Measurements from ENCODE around the gene CEBPE.

Gene CEBPE

DNA sequence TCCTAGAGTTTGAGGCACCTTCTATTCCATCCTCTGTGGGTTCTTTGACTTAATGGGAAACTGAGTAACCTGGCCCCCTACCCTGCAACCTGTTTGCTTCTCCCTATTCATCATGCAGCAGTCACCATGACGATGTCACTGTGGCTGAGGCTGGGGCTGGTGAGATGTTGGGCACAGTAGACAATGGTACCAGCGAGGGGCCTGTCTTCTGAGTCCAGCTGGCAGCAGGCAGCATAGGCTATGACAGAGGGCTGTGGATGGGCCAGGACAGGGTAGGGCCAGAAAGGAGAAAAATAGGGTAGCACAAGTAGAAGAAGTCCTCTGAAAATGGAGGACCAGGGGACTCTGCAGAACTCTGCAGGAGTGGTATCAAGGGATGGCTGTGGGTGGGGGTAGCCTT is 16.3 kb downstream of the CEBPE start:
- DNase-seq, result no peak
- Histone ChIP-seq H3K36me3 (peaks cover 11% of the 10 kb centered on the region), H3K4me3 (ENCODE audit: low read depth, low read length) (no peak overlapping the region), H3K9me3 (ENCODE audit: severe bottlenecking) (no peaks in the 10 kb centered on the region), H3K27me3 (ENCODE audit: insufficient read depth, low read depth, severe bottlenecking) (no peaks in the 10 kb centered on the region), H3K27ac (no peak overlapping the region)
- TF ChIP-seq, protein P1, sequence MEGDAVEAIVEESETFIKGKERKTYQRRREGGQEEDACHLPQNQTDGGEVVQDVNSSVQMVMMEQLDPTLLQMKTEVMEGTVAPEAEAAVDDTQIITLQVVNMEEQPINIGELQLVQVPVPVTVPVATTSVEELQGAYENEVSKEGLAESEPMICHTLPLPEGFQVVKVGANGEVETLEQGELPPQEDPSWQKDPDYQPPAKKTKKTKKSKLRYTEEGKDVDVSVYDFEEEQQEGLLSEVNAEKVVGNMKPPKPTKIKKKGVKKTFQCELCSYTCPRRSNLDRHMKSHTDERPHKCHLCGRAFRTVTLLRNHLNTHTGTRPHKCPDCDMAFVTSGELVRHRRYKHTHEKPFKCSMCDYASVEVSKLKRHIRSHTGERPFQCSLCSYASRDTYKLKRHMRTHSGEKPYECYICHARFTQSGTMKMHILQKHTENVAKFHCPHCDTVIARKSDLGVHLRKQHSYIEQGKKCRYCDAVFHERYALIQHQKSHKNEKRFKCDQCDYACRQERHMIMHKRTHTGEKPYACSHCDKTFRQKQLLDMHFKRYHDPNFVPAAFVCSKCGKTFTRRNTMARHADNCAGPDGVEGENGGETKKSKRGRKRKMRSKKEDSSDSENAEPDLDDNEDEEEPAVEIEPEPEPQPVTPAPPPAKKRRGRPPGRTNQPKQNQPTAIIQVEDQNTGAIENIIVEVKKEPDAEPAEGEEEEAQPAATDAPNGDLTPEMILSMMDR (IDR thresholded peaks at IDR 0.05; ENCODE audit: low read depth, low read length), result no peak

DNA sequence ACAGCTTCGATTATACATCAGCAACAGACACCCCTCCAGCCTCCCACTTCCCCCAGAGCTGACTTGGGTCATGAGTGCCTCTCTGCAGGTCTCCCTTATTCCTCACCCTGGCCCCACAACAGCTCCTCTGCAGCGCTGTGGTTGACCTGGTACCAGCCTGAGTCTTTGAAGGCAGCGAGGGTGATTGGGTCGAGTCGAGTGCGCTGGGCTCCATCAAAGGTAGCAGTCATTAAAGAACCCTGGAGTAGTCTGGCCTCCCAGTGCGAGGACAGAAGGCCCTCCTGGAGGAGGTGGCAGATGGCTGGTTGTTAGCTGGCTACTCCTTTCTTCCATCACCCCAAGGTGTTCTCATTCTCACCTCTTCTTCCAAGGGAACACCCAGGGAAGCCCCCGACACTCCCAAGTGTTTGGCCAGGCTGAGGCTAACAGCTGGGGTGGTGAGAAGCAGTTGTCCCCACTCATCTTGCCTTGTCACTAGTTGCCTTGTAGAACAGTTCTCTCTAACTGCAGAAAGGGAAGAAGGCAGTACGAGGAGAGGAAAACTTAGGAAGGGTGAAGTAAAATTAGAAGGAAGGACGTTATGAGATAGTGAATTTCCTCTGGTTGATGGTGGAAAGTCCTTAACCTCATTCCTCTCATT is 16.9 kb downstream of the CEBPE start:
- TF ChIP-seq, protein P1 (IDR thresholded peaks at IDR 0.05; ENCODE audit: low read depth, low read length), result no peak
- no peak for DNase-seq
- no peaks in the 10 kb centered on the region for H3K27me3 ChIP-seq (ENCODE audit: insufficient read depth, low read depth, severe bottlenecking)
- no peak overlapping the region for H3K4me3 ChIP-seq (ENCODE audit: low read depth, low read length)
- no peaks in the 10 kb centered on the region for H3K9me3 ChIP-seq (ENCODE audit: severe bottlenecking)
- H3K36me3 ChIP-seq, result peaks cover 17% of the 10 kb centered on the region
- 0 out of 2 replicates have a peak overlapping the region, but pooled peaks have one; percentile 47 for H3K27ac ChIP-seq

DNA sequence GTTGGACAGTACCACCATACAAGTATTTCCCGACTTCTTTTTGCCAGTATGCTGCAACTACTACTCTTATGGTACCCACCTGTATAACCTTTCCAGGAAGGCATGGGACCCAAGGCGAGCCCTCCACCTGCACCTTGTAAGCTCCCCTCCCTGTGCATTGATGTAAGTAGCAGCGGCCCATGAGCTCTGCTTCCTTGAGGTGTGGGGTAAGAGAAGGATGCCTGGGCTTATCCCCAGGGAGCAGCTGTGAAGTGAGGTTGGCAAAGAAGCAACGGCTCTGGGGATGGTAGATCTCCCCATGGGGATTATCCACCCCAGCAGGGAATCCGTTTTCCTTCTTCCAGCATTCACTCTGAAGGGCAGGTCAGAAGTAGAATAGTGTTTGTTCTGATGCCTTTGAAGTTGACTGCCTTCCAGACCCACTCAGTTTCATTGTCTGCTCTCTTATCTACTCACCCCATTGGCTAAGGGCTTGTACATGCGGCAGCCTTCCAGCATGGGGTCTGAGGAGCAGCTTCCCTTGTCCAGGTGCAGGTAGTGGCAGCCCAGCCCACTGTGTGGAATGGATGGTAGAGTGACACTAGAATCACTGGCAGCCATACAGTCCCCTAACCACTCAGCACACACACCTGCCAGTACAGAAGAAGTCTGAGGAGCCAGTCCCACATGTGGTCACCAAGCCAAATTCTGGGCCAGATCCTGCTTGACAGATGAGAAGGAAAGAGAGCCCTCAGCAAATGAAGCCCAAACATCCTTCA is 17.7 kb downstream of the CEBPE start:
- TF ChIP-seq, protein P1 (IDR thresholded peaks at IDR 0.05; ENCODE audit: low read depth, low read length), result no peak

DNA sequence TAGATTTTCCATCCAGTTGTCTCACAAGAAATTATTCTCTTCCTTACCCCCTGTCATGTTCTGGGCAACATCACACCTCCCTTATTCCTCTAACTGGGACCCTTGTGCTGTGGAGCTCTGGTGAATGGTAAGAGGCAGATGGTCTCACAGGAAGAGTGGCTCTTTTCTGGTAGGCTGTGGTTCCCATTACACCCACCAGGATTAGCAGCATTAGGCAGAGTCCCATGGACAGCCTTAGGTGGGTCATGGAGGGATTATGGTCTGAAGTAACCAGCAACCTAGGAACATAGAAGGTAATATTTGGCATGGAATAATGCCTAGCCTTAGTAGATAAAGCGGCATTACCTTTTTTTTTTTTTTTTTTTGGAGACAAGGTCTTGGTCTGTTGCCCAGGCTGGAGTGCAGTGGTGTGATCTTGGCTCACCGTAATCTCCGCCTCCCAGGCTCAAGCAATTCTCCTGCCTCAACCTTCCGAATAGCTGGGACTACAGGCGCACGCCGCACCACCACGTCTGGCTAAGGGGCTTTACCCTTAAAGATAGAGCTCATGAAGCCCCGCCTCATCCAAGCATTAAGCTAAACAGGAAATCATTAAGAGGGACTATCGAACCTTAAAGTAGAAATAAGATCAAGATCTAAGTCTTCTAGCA is 19.7 kb downstream of the CEBPE start:
- peak; percentile 57 for DNase-seq
- Histone ChIP-seq H3K27me3 (ENCODE audit: insufficient read depth, low read depth, severe bottlenecking) (no peaks in the 10 kb centered on the region), H3K4me3 (ENCODE audit: low read depth, low read length) (no peak overlapping the region), H3K36me3 (peaks cover 23% of the 10 kb centered on the region), H3K27ac (peak overlapping the region; percentile 17), H3K9me3 (ENCODE audit: severe bottlenecking) (no peaks in the 10 kb centered on the region)
- TF ChIP-seq, protein P1 (IDR thresholded peaks at IDR 0.05; ENCODE audit: low read depth, low read length), result no peak

More for the DNA sequence above, 17.7 kb downstream of the CEBPE start:
- Histone ChIP-seq H3K27ac (peak overlapping the region; percentile 47; the same call in 1 of the 2 replicates), H3K4me3 (ENCODE audit: low read depth, low read length) (no peak overlapping the region), H3K9me3 (ENCODE audit: severe bottlenecking) (no peaks in the 10 kb centered on the region), H3K36me3 (peaks cover 19% of the 10 kb centered on the region), H3K27me3 (ENCODE audit: insufficient read depth, low read depth, severe bottlenecking) (no peaks in the 10 kb centered on the region)
- DNase-seq, result peak; percentile 83

DNA sequence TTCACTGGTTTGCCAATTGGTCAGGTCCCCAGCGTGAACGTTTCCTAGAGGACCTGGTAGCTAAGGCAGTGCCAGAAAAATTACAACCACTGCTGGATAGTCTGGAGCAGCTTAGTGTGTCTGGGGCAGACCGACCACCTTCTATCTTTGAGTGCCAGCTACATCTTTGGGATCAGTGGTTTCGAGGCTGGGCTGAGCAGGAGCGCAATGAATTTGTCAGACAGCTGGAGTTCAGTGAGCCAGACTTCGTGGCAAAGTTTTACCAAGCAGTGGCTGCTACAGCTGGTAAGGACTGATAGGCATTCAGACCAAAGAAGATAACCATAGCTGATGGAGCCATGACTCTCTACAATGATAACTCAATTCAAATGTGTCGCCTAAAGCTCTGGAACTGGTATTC is 21.3 kb downstream of the CEBPE start:
- Histone ChIP-seq H3K4me3 (ENCODE audit: low read depth, low read length) (no peak overlapping the region), H3K9me3 (ENCODE audit: severe bottlenecking) (no peaks in the 10 kb centered on the region), H3K36me3 (peaks cover 31% of the 10 kb centered on the region), H3K27me3 (ENCODE audit: insufficient read depth, low read depth, severe bottlenecking) (no peaks in the 10 kb centered on the region), H3K27ac (no peak overlapping the region)
- TF ChIP-seq, protein P1 (IDR thresholded peaks at IDR 0.05; ENCODE audit: low read depth, low read length), result no peak
- no peak for DNase-seq

Data from WERI-Rb-1 (cell line).